Measurements from ENCODE around the gene OR5AR1. TPM values are rescaled to one million over a fixed set of nuclear protein-coding genes. Genes with fewer than 3 reads are reported as not detected.

Gene OR5AR1
- total RNA-seq, 1 experiment from 2014 or later = not detected

Other genes starting within 250 kb of the OR5AR1 start
- not detected in 2 replicates for gene OR5M3, start 190.3 kb upstream of the OR5AR1 start, total RNA-seq (2014; rRNA removed; shearing (Covaris generic))
- gene OR5M8, start 172.3 kb upstream of the OR5AR1 start, total RNA-seq (2014; rRNA removed; shearing (Covaris generic)) = not detected in 2 replicates
- not detected in 2 replicates for gene OR5M11, start 120.4 kb upstream of the OR5AR1 start, total RNA-seq (2014; rRNA removed; shearing (Covaris generic))
- not detected in 2 replicates for gene OR5M10, start 86.0 kb upstream of the OR5AR1 start, total RNA-seq (2014; rRNA removed; shearing (Covaris generic))
- not detected in 2 replicates for gene OR5M1, start 48.8 kb upstream of the OR5AR1 start, total RNA-seq (2014; rRNA removed; shearing (Covaris generic))
- not detected in 2 replicates for gene OR5AP2, start 21.2 kb upstream of the OR5AR1 start, total RNA-seq (2014; rRNA removed; shearing (Covaris generic))
- not detected in 2 replicates for gene OR9G1, start 35.4 kb downstream of the OR5AR1 start, total RNA-seq (2014; rRNA removed; shearing (Covaris generic))
- not detected in 2 replicates for gene OR9G4, start 85.0 kb downstream of the OR5AR1 start, total RNA-seq (2014; rRNA removed; shearing (Covaris generic))

Measured in RPMI7951 (cell line).